Activated CD4-positive, alpha-beta T cell treated with anti-CD3 and anti-CD28 coated beads, Interleukin-2, amount 10 ng/mL, durations not matched to agents 7 days and 5 days (primary cell): ENCODE results near the gene ARL17B. TPM values are rescaled to one million over a fixed set of nuclear protein-coding genes. Genes with fewer than 3 reads are reported as not detected.

Source experiments
- total RNA-seq, 2 experiments: library from RNA; stranded (reverse); gene quantifications; one replicate each; pipeline ENCODE4 v1.2.3, GENCODE V29; 2021

Gene ARL17B
- total RNA-seq, 2 experiments from 2014 or later, result 33.8 to 34.7 TPM

Other genes with a start within 250 kb of the ARL17B start
- gene KANSL1, start 168.3 kb downstream of the ARL17B start, total RNA-seq, result 10 to 100 TPM; 85.7 to 97.7 TPM
- 1 to 10 TPM; 1.5 to 2.1 TPM for gene LRRC37A, start 66.6 kb downstream of the ARL17B start, total RNA-seq
- 10 to 100 TPM; 10.4 to 11.1 TPM for gene LRRC37A2, start 150.7 kb upstream of the ARL17B start, total RNA-seq
- 10 to 100 TPM; 27.5 to 28.5 TPM for gene ARL17A, start 217.9 kb upstream of the ARL17B start, total RNA-seq
- gene NSF, start 228.9 kb upstream of the ARL17B start, total RNA-seq, result 10 to 100 TPM; 49.4 to 50.9 TPM